ENCODE measurements around the gene CNTD1. TPM values are rescaled to one million over a fixed set of nuclear protein-coding genes. Genes with fewer than 3 reads are reported as not detected.
A peak's percentile ranks its signal among the peaks of the same experiment; 100 is the strongest.
"Not testable (repeated sequence)": the region's sequence is repeated elsewhere in the genome, so short reads cannot be mapped to it uniquely, and the experiment has no call there.

CNTD1 gene
- total RNA-seq, 1 donor = 0.54 TPM

DNA sequence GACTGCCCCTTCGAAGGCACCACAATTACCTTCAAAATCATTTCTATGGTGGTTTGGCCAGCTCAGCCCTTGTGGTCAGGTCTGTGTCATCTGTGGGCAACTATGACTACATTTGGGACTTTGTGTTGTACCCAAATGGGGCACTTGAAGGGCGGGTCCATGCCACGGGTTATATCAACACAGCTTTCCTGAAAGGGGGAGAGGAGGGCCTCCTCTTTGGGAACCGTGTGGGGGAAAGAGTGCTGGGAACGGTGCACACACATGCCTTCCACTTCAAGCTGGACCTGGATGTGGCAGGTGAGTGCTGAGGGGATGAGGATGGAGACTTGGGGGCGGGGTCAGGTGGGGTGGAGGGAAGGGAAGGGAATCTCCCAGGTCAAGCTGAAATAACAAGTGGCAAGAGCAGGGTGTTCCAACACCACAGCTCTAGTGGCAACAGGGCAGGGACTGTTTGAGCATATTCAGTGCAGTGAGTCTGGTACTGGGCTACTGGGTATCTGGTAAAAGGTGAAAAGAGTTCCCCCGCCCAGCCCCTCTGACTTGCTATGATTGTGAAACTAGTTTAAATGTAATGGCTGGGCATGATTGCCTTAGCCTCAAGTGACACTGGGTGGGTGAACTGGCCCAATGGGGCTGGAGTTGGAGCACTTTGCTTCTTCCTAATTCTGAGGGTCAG is 47.4 kb downstream of the CNTD1 start:
- no peak overlapping the region for H3K4me3 ChIP-seq (ENCODE audit: low read depth, low read length)
- no peak for DNase-seq (ENCODE audit: low read depth)
- TF ChIP-seq, protein P1, sequence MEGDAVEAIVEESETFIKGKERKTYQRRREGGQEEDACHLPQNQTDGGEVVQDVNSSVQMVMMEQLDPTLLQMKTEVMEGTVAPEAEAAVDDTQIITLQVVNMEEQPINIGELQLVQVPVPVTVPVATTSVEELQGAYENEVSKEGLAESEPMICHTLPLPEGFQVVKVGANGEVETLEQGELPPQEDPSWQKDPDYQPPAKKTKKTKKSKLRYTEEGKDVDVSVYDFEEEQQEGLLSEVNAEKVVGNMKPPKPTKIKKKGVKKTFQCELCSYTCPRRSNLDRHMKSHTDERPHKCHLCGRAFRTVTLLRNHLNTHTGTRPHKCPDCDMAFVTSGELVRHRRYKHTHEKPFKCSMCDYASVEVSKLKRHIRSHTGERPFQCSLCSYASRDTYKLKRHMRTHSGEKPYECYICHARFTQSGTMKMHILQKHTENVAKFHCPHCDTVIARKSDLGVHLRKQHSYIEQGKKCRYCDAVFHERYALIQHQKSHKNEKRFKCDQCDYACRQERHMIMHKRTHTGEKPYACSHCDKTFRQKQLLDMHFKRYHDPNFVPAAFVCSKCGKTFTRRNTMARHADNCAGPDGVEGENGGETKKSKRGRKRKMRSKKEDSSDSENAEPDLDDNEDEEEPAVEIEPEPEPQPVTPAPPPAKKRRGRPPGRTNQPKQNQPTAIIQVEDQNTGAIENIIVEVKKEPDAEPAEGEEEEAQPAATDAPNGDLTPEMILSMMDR (IDR thresholded peaks at IDR 0.05; ENCODE audit: insufficient read depth, low read length) = no peak

DNA sequence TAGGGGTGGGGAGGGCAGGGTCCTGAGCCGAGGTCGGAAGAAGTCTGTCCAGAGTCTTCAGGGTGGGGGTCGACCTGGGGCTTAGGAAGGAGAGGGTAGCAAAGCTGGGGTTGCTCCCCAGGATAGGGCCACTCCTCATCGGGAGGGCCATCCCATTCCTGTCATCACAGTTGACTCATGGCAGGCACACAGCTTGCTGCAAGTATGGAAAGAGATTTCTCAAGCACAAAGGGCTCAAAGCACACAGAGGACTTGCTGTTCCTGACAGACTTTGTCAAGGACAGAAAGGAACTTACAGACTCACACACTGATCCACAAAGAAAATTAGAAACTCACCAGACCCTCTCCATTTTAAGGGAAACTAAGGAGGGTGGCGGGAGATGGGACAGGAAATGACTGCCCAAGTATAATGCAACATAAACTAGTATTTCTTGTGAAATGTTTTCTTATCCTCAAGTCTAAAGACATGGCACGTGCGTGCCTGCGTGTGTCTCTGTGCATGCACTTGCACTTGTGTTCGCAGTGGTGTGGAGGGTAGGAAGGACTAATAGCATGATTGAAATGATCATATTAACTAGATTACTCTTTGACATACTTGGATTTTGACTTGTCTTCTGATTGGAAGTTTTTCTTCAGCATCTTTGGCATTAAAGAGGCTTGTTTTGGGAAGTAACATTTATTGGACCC is 48.1 kb downstream of the CNTD1 start:
- peak; percentile 41 for DNase-seq (ENCODE audit: low read depth)
- TF ChIP-seq, protein P1 (IDR thresholded peaks at IDR 0.05; ENCODE audit: insufficient read depth, low read length) = no peak
- H3K4me3 ChIP-seq (ENCODE audit: low read depth, low read length) = no peak overlapping the region

GRCh38 chr17:42848093-42848492 is 49.4 kb downstream of the CNTD1 start:
- H3K4me3 ChIP-seq (ENCODE audit: low read depth, low read length) = no peak overlapping the region
- DNase-seq (ENCODE audit: low read depth) = no peak
- TF ChIP-seq, protein P1 (IDR thresholded peaks at IDR 0.05; ENCODE audit: insufficient read depth, low read length) = no peak

DNA sequence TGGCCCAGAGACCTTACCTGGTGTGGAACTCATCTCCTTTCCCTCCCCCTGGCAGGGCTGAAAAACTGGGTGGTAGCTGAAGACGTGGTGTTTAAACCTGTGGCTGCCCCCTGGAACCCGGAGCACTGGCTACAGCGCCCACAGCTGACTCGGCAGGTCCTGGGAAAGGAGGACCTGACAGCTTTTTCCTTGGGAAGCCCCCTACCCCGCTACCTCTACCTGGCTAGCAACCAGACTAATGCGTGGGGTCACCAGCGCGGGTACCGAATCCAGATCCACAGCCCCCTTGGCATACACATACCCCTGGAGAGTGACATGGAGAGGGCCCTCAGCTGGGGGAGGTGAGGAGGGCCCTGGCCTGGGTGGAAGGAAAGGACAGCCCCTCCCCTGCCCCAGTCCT is 50.4 kb downstream of the CNTD1 start:
- H3K4me3 ChIP-seq (ENCODE audit: low read depth, low read length) = no peak overlapping the region
- no peak for DNase-seq (ENCODE audit: low read depth)
- TF ChIP-seq, protein P1 (IDR thresholded peaks at IDR 0.05; ENCODE audit: insufficient read depth, low read length) = no peak

- TF ChIP-seq, protein P1 (IDR thresholded peaks at IDR 0.05; ENCODE audit: insufficient read depth, low read length) = no peak
- no peak for DNase-seq (ENCODE audit: low read depth)
- H3K4me3 ChIP-seq (ENCODE audit: low read depth, low read length) = no peak overlapping the region
Observed at GRCh38 chr17:42849451-42850181, 51.0 kb downstream of the CNTD1 start.

GRCh38 chr17:42850954-42851353 is 52.3 kb downstream of the CNTD1 start, which contains the start of gene AOC3:
AOC3 (plus strand) TSS chr17:42851199; CDS start chr17:42851344, 145 bp downstream.
- H3K4me3 ChIP-seq (ENCODE audit: low read depth, low read length) = no peak within 1 kb of the TSS
- TF ChIP-seq, protein P1 (IDR thresholded peaks at IDR 0.05; ENCODE audit: insufficient read depth, low read length) = no peak

GRCh38 chr17:42851371-42852240 is 52.9 kb downstream of the CNTD1 start:
- DNase-seq (ENCODE audit: low read depth); H3K4me3 ChIP-seq (ENCODE audit: low read depth, low read length): not testable (repeated sequence)

More at GRCh38 chr17:42850954-42851353, 52.3 kb downstream of the CNTD1 start, which contains the start of gene AOC3:
- no peak for DNase-seq (ENCODE audit: low read depth)

All from fibroblast of the aortic adventitia (primary cell).